HCT116 (cell line): ENCODE results near the gene TAF1. TPM values are rescaled to one million over a fixed set of nuclear protein-coding genes. Genes with fewer than 3 reads are reported as not detected.

Source experiments
- ATAC-seq: fragments of 200-7000 bp; cut with Tn5 transposase; 2 replicates; pipeline ENCODE4 v1.9.1; 2020; ENCODE audit warnings: mild to moderate bottlenecking, moderate library complexity
- BruUV-seq: library from RNA; stranded (reverse); fragments of 400-500 nt; replicated peaks from 2 replicates; lab custom pipeline; 2021; lab: Mats Ljungman, UMichigan
- CTCF ChIA-PET: fragments of 300-600 bp; sonication (Branson Sonifier 250); formaldehyde crosslinking; loops from one replicate; lab custom pipeline; 2021; ENCODE audit warnings: antibody characterized with exemption; lab: Charles Lee
- POLR2A ChIA-PET: fragments of 300-600, 350-600 bp; sonication (Branson Sonifier 250); formaldehyde crosslinking; loops from one replicate; lab custom pipeline; 2021; ENCODE audit warnings: antibody characterized with exemption; lab: Charles Lee
- RAD21 ChIA-PET, 2 experiments: fragments of 300-600 bp; sonication (Branson Sonifier 250); formaldehyde crosslinking; loops; one replicate each; lab custom pipeline; 2023; ENCODE audit warnings: low total read pairs in 2 of 2; ENCODE audit not compliant: uncharacterized antibody in 2 of 2, unreplicated experiment in 2 of 2, low non-redundant PET in 1 of 2; lab: Charles Lee
- DNase-seq: peaks from one replicate; pipeline ENCODE4 v3.0.0-alpha.2; 2010; ENCODE audit warnings: low read depth, low spot score
- H2AFZ ChIP-seq: fragments of 200-600 bp; shearing (Covaris generic), sonication (generic); 2 replicates; pipeline ENCODE4 v1.6.1; 2017; ENCODE audit warnings: low read depth, mixed run types, mixed read lengths, antibody characterized with exemption, low read length; ENCODE audit not compliant: poor library complexity, severe bottlenecking
- H3K27ac ChIP-seq: 2 replicates; pipeline ENCODE4 v1.5.1; 2012; ENCODE audit warnings: low read depth, low read length
- H3K27me3 ChIP-seq: fragments of 200-600 bp; sonication (generic); 2 replicates; pipeline ENCODE4 v1.6.1; 2016; ENCODE audit warnings: mixed run types, low read length, mixed read lengths; ENCODE audit not compliant: insufficient read depth
- H3K36me3 ChIP-seq, 2 experiments: fragments of 200-500 bp in 1 of 2; fragments of 200-600 bp in 1 of 2; sonication (Bioruptor generic) in 1 of 2; sonication (generic) in 1 of 2; 2 replicates each; pipeline versions ENCODE4 v1.5.1 to v1.6.1; 2014 to 2016; ENCODE audit warnings: low read length in 2 of 2, inconsistent platforms in 1 of 2, mixed read lengths in 1 of 2, mixed run types in 1 of 2; ENCODE audit not compliant: insufficient read depth in 2 of 2, control insufficient read depth in 1 of 2
- H3K4me1 ChIP-seq, 2 experiments: fragments of 200-600 bp in 1 of 2; sonication (generic) in 1 of 2; 2 replicates each; pipeline versions ENCODE4 v1.5.1 to v1.6.1; 2012 to 2017; ENCODE audit warnings: low read length in 2 of 2, inconsistent platforms in 1 of 2, mild to moderate bottlenecking in 1 of 2, mixed read lengths in 1 of 2, mixed run types in 1 of 2, moderate library complexity in 1 of 2; ENCODE audit not compliant: insufficient read depth in 2 of 2, control insufficient read depth in 1 of 2
- H3K4me2 ChIP-seq: fragments of 200-600 bp; sonication (generic); 2 replicates; pipeline ENCODE4 v1.6.1; 2017; ENCODE audit warnings: mixed run types, low read length, mixed read lengths
- H3K4me3 ChIP-seq, 2 experiments: fragments of 200-600 bp in 1 of 2; sonication (generic) in 1 of 2; replicated peaks in 1 of 2; 2 replicates each; pipeline ENCODE4 v1.5.1; 2011 to 2016; ENCODE audit warnings: low read length in 2 of 2, control low read depth in 1 of 2, low read depth in 1 of 2, mild to moderate bottlenecking in 1 of 2, mixed read lengths in 1 of 2, mixed run types in 1 of 2
- H3K79me2 ChIP-seq: fragments of 200-600 bp; sonication (generic); 2 replicates; pipeline ENCODE4 v1.6.1; 2017; ENCODE audit warnings: mild to moderate bottlenecking, mixed run types, low read length, moderate library complexity, mixed read lengths; ENCODE audit not compliant: insufficient read depth
- H3K9ac ChIP-seq: fragments of 200-600 bp; sonication (generic); 2 replicates; pipeline ENCODE4 v1.6.1; 2016; ENCODE audit warnings: low read length, mixed read lengths
- H3K9me2 ChIP-seq: fragments of 200-600 bp; sonication (generic), shearing (Covaris generic); 2 replicates; pipeline ENCODE4 v1.6.1; 2017; ENCODE audit warnings: mixed run types, mild to moderate bottlenecking, moderate library complexity; ENCODE audit not compliant: insufficient read depth
- H3K9me3 ChIP-seq, 2 experiments: fragments of 200-500 bp in 1 of 2; fragments of 200-600 bp in 1 of 2; sonication (Bioruptor generic) in 1 of 2; sonication (generic) in 1 of 2; 2 replicates each; pipeline ENCODE4 v1.6.1; 2014 to 2017; ENCODE audit warnings: low read length in 2 of 2, mixed read lengths in 2 of 2, inconsistent platforms in 1 of 2, low read depth in 1 of 2, mild to moderate bottlenecking in 1 of 2, mixed run types in 1 of 2, moderate library complexity in 1 of 2; ENCODE audit not compliant: control insufficient read depth in 1 of 2, insufficient read depth in 1 of 2
- H4K20me1 ChIP-seq: fragments of 200-600 bp; sonication (generic), shearing (Covaris generic); 2 replicates; pipeline ENCODE4 v1.6.1; 2017; ENCODE audit warnings: mixed run types, mild to moderate bottlenecking, moderate library complexity; ENCODE audit not compliant: insufficient read depth
- CEBPB ChIP-seq: IDR thresholded peaks from 2 replicates; pipeline ENCODE4 v1.6.1; 2012; ENCODE audit warnings: low read depth
- CTCF ChIP-seq, 3 experiments: fragments of 200-600 bp in 1 of 3; sonication (generic) in 1 of 3; IDR thresholded peaks in 2 of 3; conservative IDR thresholded peaks in 1 of 3; 2 replicates each; pipeline ENCODE4 v1.5.1; 2012 to 2017; ENCODE audit warnings: low read depth in 2 of 3, low read length in 2 of 3, antibody characterized with exemption in 1 of 3, borderline replicate concordance in 1 of 3, control low read depth in 1 of 3, mild to moderate bottlenecking in 1 of 3, mixed read lengths in 1 of 3, mixed run types in 1 of 3, moderate library complexity in 1 of 3; ENCODE audit not compliant: insufficient read depth in 1 of 3
- EGR1 ChIP-seq: IDR thresholded peaks from 2 replicates; pipeline ENCODE4 v1.6.1; 2012; ENCODE audit warnings: low read depth
- ELF1 ChIP-seq: IDR thresholded peaks from 2 replicates; pipeline ENCODE4 v1.6.1; 2012; ENCODE audit warnings: low read depth, borderline replicate concordance
- FOSL1 ChIP-seq: IDR thresholded peaks from 2 replicates; pipeline ENCODE4 v1.6.1; 2012; ENCODE audit warnings: low read depth
- MAX ChIP-seq: IDR thresholded peaks from 2 replicates; pipeline ENCODE4 v1.6.1; 2012
- POLR2A ChIP-seq: IDR thresholded peaks from 2 replicates; pipeline ENCODE4 v1.7.0; 2011; ENCODE audit warnings: borderline replicate concordance; ENCODE audit not compliant: insufficient read depth, insufficient read length; ENCODE audit errors: extremely low read depth
- POLR2AphosphoS5 ChIP-seq: IDR thresholded peaks from 2 replicates; pipeline ENCODE4 v1.6.1; 2011; ENCODE audit warnings: mild to moderate bottlenecking, low read depth, low read length, moderate library complexity
- RAD21 ChIP-seq: IDR thresholded peaks from 2 replicates; pipeline ENCODE4 v1.6.1; 2012; ENCODE audit warnings: low read depth, mild to moderate bottlenecking
- SIN3A ChIP-seq: IDR thresholded peaks from 2 replicates; pipeline ENCODE4 v1.6.1; 2012; ENCODE audit warnings: low read depth
- SRF ChIP-seq: IDR thresholded peaks from 2 replicates; pipeline ENCODE4 v1.6.1; 2012; ENCODE audit warnings: low read depth
- YY1 ChIP-seq: IDR thresholded peaks from 2 replicates; pipeline ENCODE4 v1.6.1; 2011; ENCODE audit warnings: low read length, low read depth, moderate library complexity, mild to moderate bottlenecking; ENCODE audit not compliant: insufficient replicate concordance; ENCODE audit errors: extremely low read depth
- ZBTB33 ChIP-seq: IDR thresholded peaks from 2 replicates; pipeline ENCODE4 v1.6.1; 2011; ENCODE audit warnings: mild to moderate bottlenecking, low read length, moderate library complexity; ENCODE audit not compliant: insufficient replicate concordance; ENCODE audit errors: extremely low read depth
- ZFX ChIP-seq: fragments of 450-650 bp; IDR thresholded peaks from 2 replicates; pipeline ENCODE4 v1.6.1; 2017
- ZNF274 ChIP-seq: fragments of 200-500 bp; sonication (Bioruptor generic); IDR thresholded peaks from 2 replicates; pipeline ENCODE4 v1.6.1; 2014; ENCODE audit warnings: mild to moderate bottlenecking, low read depth, low read length, inconsistent platforms
- intact Hi-C: fragments of 100-400 bp; cut with micrococcal nuclease; formaldehyde crosslinking; loops from 2 replicates; pipeline ENCODE4 v1.10.0; 2022
- total RNA-seq: library from RNA; stranded (reverse); gene quantifications from one replicate; pipeline ENCODE4 v1.2.1, GENCODE V29; 2021; ENCODE audit not compliant: unreplicated experiment

Gene TAF1
- total RNA-seq, 1 experiment from 2014 or later: 27.7 TPM

- H3K9me3 ChIP-seq: no peaks in the 10 kb centered on the region
- DNase-seq (no peak), ATAC-seq (peak; percentile 12)
- intact Hi-C loops: no loop called here
- ChIA-PET CTCF (interaction anchor here (0.6 kb wide), 1 partner anchor 28 kb away, joined by 3 read pairs; no protein-coding TSS in a partner anchor), POLR2A (interaction anchor here (0.6 to 1.4 kb wide), 6 partner anchors 13 to 326 kb away, joined by 3 to 8 read pairs (median 6); partner anchors contain the start of genes NONO and OGT), RAD21 (no interaction called here)
- H3K27ac ChIP-seq: peak overlapping the region; percentile 86
- H3K4me1 ChIP-seq: peaks cover 3 to 15% of the 10 kb centered on the region in 2 experiments; a peak in 2 of 4 replicates
- no peak overlapping the region for H2AFZ ChIP-seq
- peaks cover 0 to 5% of the 10 kb centered on the region in 2 experiments; a peak in 1 of 4 replicates for H3K36me3 ChIP-seq
- no peaks in the 10 kb centered on the region for H4K20me1 ChIP-seq
- peaks cover 41% of the 10 kb centered on the region for H3K79me2 ChIP-seq
- peak overlapping the region; percentile 89 for H3K9ac ChIP-seq
- H3K4me3 ChIP-seq: peak overlapping the region; percentile 80 to 84
- no peaks in the 10 kb centered on the region for H3K27me3 ChIP-seq
- peak overlapping the region; percentile 83 for H3K4me2 ChIP-seq
- TSS peak; percentile 67 for BruUV-seq
- H3K9me2 ChIP-seq: no peaks in the 10 kb centered on the region
- no peak for TF ChIP-seq CEBPB
- TF ChIP-seq SIN3A: peak; percentile 60; the same call in 1 of the 2 replicates
- TF ChIP-seq MAX: 0 out of 2 replicates have a peak, but pooled peaks have one; percentile 19
- peak; percentile 6 for TF ChIP-seq POLR2A
- no peak for TF ChIP-seq ELF1
- TF ChIP-seq FOSL1: no peak
- peak; percentile 27; the same call in 1 of the 2 replicates for TF ChIP-seq POLR2AphosphoS5
- no peak for TF ChIP-seq EGR1
- peak; percentile 35 for TF ChIP-seq ZFX
- TF ChIP-seq, all 23 proteins: peak for 5
Observed at GRCh38 chrX:71366674-71367256, 608 bp downstream of the TAF1 start.

GRCh38 chrX:71367396-71367795, 1.2 kb downstream of the TAF1 start:
- Histone ChIP-seq H3K4me1 (peaks cover 3 to 15% of the 10 kb centered on the region in 2 experiments; a peak in 2 of 4 replicates), H3K79me2 (peaks cover 45% of the 10 kb centered on the region), H3K36me3 (peaks cover 0 to 7% of the 10 kb centered on the region in 2 experiments; a peak in 1 of 4 replicates), H3K27ac (peak overlapping the region; percentile 86), H2AFZ (no peak overlapping the region), H3K27me3 (no peaks in the 10 kb centered on the region), H3K9me3 (no peaks in the 10 kb centered on the region), H3K4me2 (peak overlapping the region; percentile 83), H3K9ac (peak overlapping the region; percentile 89), H4K20me1 (no peaks in the 10 kb centered on the region), H3K9me2 (no peaks in the 10 kb centered on the region), H3K4me3 (peak overlapping the region; percentile 80 to 84)
- ATAC-seq (no peak), DNase-seq (no peak)
- POLR2A ChIA-PET: no interaction called here
- intact Hi-C loops: no loop called here
- no TSS peak for BruUV-seq
- RAD21 ChIA-PET: no interaction called here
- CTCF ChIA-PET: no interaction called here
- TF ChIP-seq ZNF274 (no peak), POLR2A (no peak), CTCF (IDR thresholded peaks at IDR 0.05 in 2 of 3, conservative IDR thresholded peaks at IDR 0.05 in 1 of 3; ENCODE audit: borderline replicate concordance in 1 of 3, insufficient read depth in 1 of 3, low read depth in 2 of 3, low read length in 2 of 3) (no peak), ELF1 (no peak), ZBTB33 (no peak), RAD21 (no peak), SIN3A (no peak), SRF (no peak), YY1 (no peak)
